A549 (cell line): ENCODE measurements around the gene RUVBL2. TPM values are rescaled to one million over a fixed set of nuclear protein-coding genes. Genes with fewer than 3 reads are reported as not detected.

Experiments used
- ATAC-seq, 2 experiments: fragments of 200-7000 bp in 1 of 2; fragments of >200 bp in 1 of 2; cut with Nextera tagmentation in 1 of 2; cut with Tn5 transposase in 1 of 2; 3 replicates each; pipeline versions ENCODE4 v1.8.0 to v1.9.1; 2018 to 2020; ENCODE audit warnings: mild to moderate bottlenecking in 1 of 2, moderate library complexity in 1 of 2
- CTCF ChIA-PET: fragments of 300-600 bp; sonication (Branson Sonifier 250); formaldehyde crosslinking; extraction: SDS; loops from one replicate; lab custom pipeline; 2021; ENCODE audit warnings: antibody characterized with exemption, inconsistent platforms; lab: Yijun Ruan, JAX
- POLR2A ChIA-PET: fragments of 350-600 bp; formaldehyde crosslinking; extraction: SDS; loops from one replicate; lab custom pipeline; 2021; ENCODE audit warnings: antibody characterized with exemption, inconsistent platforms; lab: Yijun Ruan, JAX
- DNase-seq, 2 experiments: peaks; one replicate each; pipeline versions ENCODE4 v3.0.0 to v3.0.0-alpha.2; 2011 to 2016; ENCODE audit warnings: low read depth in 1 of 2, low spot score in 1 of 2
- FAIRE-seq: peaks from 2 replicates; lab custom pipeline; 2011; peaks lifted over from hg19 to GRCh38; lab: Jason Lieb, UNC
- H3K27ac ChIP-seq, 2 experiments: fragments of >200 bp; sonication (Bioruptor Twin); formaldehyde crosslinking; 3 replicates each; pipeline ENCODE4 v1.5.1; 2016 to 2017
- H3K4me1 ChIP-seq: fragments of >200 bp; sonication (Bioruptor Twin); formaldehyde crosslinking; 3 replicates; pipeline ENCODE4 v1.6.1; 2016
- H3K4me2 ChIP-seq: fragments of >200 bp; sonication (Bioruptor Twin); formaldehyde crosslinking; 3 replicates; pipeline ENCODE4 v1.6.1; 2016
- H3K4me3 ChIP-seq: fragments of >200 bp; sonication (Bioruptor Twin); formaldehyde crosslinking; 3 replicates; pipeline ENCODE4 v1.5.1; 2016
- H3K9me3 ChIP-seq: fragments of >200 bp; sonication (Bioruptor Twin); formaldehyde crosslinking; 3 replicates; pipeline ENCODE4 v1.6.1; 2016
- ATOH8 ChIP-seq: fragments of 250-450 bp; sonication (Bioruptor Pico); IDR thresholded peaks from 2 replicates; pipeline ENCODE4 v1.5.0; 2020; ENCODE audit warnings: low read depth, mild to moderate bottlenecking, moderate library complexity
- CBX8 ChIP-seq: fragments of 200-600 bp; sonication (generic); IDR thresholded peaks from 2 replicates; pipeline ENCODE4 v1.6.1; 2016
- CEBPB ChIP-seq, 2 experiments: fragments of >200 bp in 1 of 2; sonication (Bioruptor Twin) in 1 of 2; formaldehyde crosslinking in 1 of 2; IDR thresholded peaks; 2 replicates each; pipeline ENCODE4 v1.6.1; 2012 to 2016
- CTCF ChIP-seq: fragments of >200 bp; sonication (Bioruptor Twin); formaldehyde crosslinking; IDR thresholded peaks from 3 replicates; pipeline ENCODE4 v1.5.1; 2016
- E2F6 ChIP-seq: IDR thresholded peaks from 2 replicates; pipeline ENCODE4 v1.6.1; 2012; ENCODE audit warnings: low read depth, borderline replicate concordance
- EHF ChIP-seq: fragments of 250-450 bp; sonication (Bioruptor Pico); IDR thresholded peaks from 2 replicates; pipeline ENCODE4 v1.5.0; 2020; ENCODE audit warnings: mild to moderate bottlenecking
- EHMT2 ChIP-seq: fragments of 200-600 bp; sonication (generic); IDR thresholded peaks from 2 replicates; pipeline ENCODE4 v1.6.1; 2016; ENCODE audit warnings: antibody characterized with exemption, low read depth, mild to moderate bottlenecking, moderate library complexity
- HEYL ChIP-seq: fragments of 250-450 bp; sonication (Bioruptor Pico); IDR thresholded peaks from 2 replicates; pipeline ENCODE4 v1.8.0; 2021; ENCODE audit warnings: mild to moderate bottlenecking, moderate library complexity
- HMGXB4 ChIP-seq: fragments of 250-450 bp; sonication (Bioruptor Pico); IDR thresholded peaks from 2 replicates; pipeline ENCODE4 v1.5.0; 2021; ENCODE audit warnings: mild to moderate bottlenecking, moderate library complexity, borderline replicate concordance
- HOXA7 ChIP-seq: fragments of 250-450 bp; sonication (Bioruptor Pico); IDR thresholded peaks from 2 replicates; pipeline ENCODE4 v1.5.0; 2020; ENCODE audit warnings: mild to moderate bottlenecking, moderate library complexity
- KDM5A ChIP-seq: fragments of 200-600 bp; sonication (generic); IDR thresholded peaks from 2 replicates; pipeline ENCODE4 v1.6.1; 2016; ENCODE audit warnings: antibody characterized with exemption, mild to moderate bottlenecking
- MYC ChIP-seq: IDR thresholded peaks from 2 replicates; pipeline ENCODE4 v1.6.1; 2012; ENCODE audit warnings: mild to moderate bottlenecking, inconsistent platforms, low read length, improper control_type of control experiment, borderline replicate concordance
- PHF8 ChIP-seq: fragments of 200-600 bp; sonication (generic); IDR thresholded peaks from 2 replicates; pipeline ENCODE4 v1.6.1; 2016; ENCODE audit warnings: low read depth, mild to moderate bottlenecking, antibody characterized with exemption, moderate library complexity, borderline replicate concordance
- RARB ChIP-seq: fragments of 250-450 bp; sonication (Bioruptor Pico); IDR thresholded peaks from 2 replicates; pipeline ENCODE4 v1.8.0; 2021; ENCODE audit warnings: mild to moderate bottlenecking, moderate library complexity
- REST ChIP-seq: fragments of 200-600 bp; sonication (generic); IDR thresholded peaks from 2 replicates; pipeline ENCODE4 v1.6.1; 2016; ENCODE audit warnings: antibody characterized with exemption, mild to moderate bottlenecking, moderate library complexity
- SREBF2 ChIP-seq: fragments of 450-650 bp; IDR thresholded peaks from 2 replicates; pipeline ENCODE4 v1.6.1; 2014; ENCODE audit warnings: mild to moderate bottlenecking, moderate library complexity
- ZFP36 ChIP-seq: fragments of 450-650 bp; IDR thresholded peaks from 2 replicates; pipeline ENCODE4 v1.6.1; 2014; ENCODE audit warnings: borderline replicate concordance; ENCODE audit not compliant: partially characterized antibody
- ZNF302 ChIP-seq: fragments of 250-450 bp; sonication (Bioruptor Pico); IDR thresholded peaks from 2 replicates; pipeline ENCODE4 v1.9.0; 2021; ENCODE audit warnings: inconsistent platforms, mild to moderate bottlenecking, moderate library complexity
- WGBS: methylation state at CpG from one replicate; pipeline ENCODE4 v1.1.6; 2017; ENCODE audit errors: missing lambda C conversion rate; 5-methylcytosine and 5-hydroxymethylcytosine counted together
- polyA plus RNA-seq, 4 experiments: library from polyadenylated mRNA; depleted of rRNA in 3 of 4; stranded (reverse); fragments of >200 nt; fragmentation: RNase III in 1 of 4; extraction: RNeasy Plus Mini Kit Qiagen cat#74134 plus additional on column Dnase treatment in 1 of 4; gene quantifications; 2 replicates in 3 of 4; 3 replicates in 1 of 4; pipeline ENCODE4 v1.2.3, GENCODE V29; 2011 to 2017
- TF ChIP-seq, protein P1 (sequence below): fragments of >200 bp; sonication (Bioruptor Twin); formaldehyde crosslinking; IDR thresholded peaks from 2 replicates; pipeline ENCODE4 v1.6.1; 2016

Gene RUVBL2
- polyA plus RNA-seq, 2 of the 4 experiments (the other 2 are of a cell fraction), result 186 to 225 TPM

GRCh38 chr19:48963371-48964204 is 30.1 kb upstream of the RUVBL2 start (continued):
- TF ChIP-seq CTCF (no peak), KDM5A (no peak), EHMT2 (no peak), RARB (peak; percentile 72), HEYL (CRISPR knock-in tag) (peak; percentile 88), EHF (CRISPR knock-in tag) (peak; percentile 99), ZNF302 (CRISPR knock-in tag) (peak; percentile 76; the same call in 1 of the 2 replicates), E2F6 (no peak)
- TF ChIP-seq, protein P1, sequence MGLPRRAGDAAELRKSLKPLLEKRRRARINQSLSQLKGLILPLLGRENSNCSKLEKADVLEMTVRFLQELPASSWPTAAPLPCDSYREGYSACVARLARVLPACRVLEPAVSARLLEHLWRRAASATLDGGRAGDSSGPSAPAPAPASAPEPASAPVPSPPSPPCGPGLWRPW, result no peak

DNA sequence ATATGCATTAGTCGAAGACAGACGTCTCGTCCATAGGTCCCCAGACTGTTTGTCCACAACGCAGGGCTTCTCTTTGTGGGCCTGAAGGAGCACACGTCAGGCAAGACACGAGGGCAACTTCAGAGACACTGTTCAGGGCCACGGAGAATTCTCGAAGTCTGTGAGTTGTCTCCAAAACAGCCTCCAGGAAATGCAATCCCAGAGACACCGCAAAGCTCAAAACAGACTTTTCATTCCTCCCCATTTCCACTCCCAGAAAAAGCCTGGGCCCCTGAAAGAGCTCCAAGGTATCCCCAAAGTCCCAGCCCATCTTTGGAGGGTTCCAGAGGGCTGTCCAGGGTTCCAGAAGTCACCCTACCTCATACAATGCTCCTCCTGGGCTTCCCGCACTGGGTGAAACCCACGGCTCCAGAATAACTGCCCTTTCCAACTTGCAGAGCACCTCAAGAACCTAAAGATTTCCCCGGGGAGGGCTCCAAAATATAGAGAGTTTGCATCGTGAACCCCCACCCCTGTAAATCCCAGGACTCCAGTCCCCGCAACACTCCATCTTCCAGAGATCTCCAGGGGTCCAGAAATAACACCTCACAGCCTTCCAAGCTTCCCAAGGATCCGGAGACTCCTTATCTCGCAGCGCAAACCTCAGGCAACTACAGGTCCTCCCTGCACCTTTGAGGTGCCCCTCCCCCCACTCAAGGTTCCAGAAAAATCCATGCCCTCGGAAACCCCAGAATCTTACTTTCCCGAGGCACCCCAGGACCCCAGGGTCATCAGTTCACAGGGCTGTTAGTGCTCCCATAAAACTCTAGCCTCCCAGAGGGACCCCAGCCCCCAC is 29.3 kb upstream of the RUVBL2 start:
- ChIA-PET POLR2A (interaction anchor here (0.7 to 9.6 kb wide), 10 partner anchors 9 to 92 kb away, joined by 3 to 175 read pairs (median 7); partner anchors contain the start of genes BAX, GYS1, NUCB1 and PLEKHA4), CTCF (interaction anchor here (0.7 to 18.4 kb wide), 7 partner anchors 9 to 171 kb away, joined by 3 to 332 read pairs (median 4); no protein-coding TSS in a partner anchor)
- ATAC-seq (peak; percentile 0 to 1; a peak in 3 of 6 replicates), FAIRE-seq (no peak), DNase-seq (peak; percentile 63 to 83)
- Histone ChIP-seq H3K4me1 (peaks cover 60% of the 10 kb centered on the region), H3K9me3 (no peaks in the 10 kb centered on the region), H3K4me2 (peak overlapping the region; percentile 80), H3K4me3 (peak overlapping the region; percentile 33), H3K27ac (peak overlapping the region; percentile 92 to 96)
- 10% methylated on average over 17 of the region's 19 CpGs for WGBS
- TF ChIP-seq SREBF2 (no peak), E2F6 (peak; percentile 92), HEYL (CRISPR knock-in tag) (peak; percentile 96), PHF8 (no peak), REST (no peak), MYC (0 out of 2 replicates have a peak, but pooled peaks have one; percentile 28), CTCF (no peak), CEBPB (IDR thresholded peaks at IDR 0.05) (no peak), HOXA7 (peak; percentile 0; the same call in 1 of the 2 replicates), RARB (peak; percentile 80; the same call in 1 of the 2 replicates), HMGXB4 (no peak; the same call in none of the 2 replicates), CBX8 (no peak), ZFP36 (no peak), ATOH8 (CRISPR knock-in tag) (peak; percentile 93)
